Panc1 (cell line): Measurements from ENCODE around the gene KLF6. TPM values are rescaled to one million over a fixed set of nuclear protein-coding genes. Genes with fewer than 3 reads are reported as not detected.

Source experiments
- ATAC-seq: fragments of 200-7000 bp; cut with Tn5 transposase; 2 replicates; pipeline ENCODE4 v1.9.1; 2020; ENCODE audit warnings: mild to moderate bottlenecking, moderate library complexity
- BruUV-seq: library from RNA; stranded (reverse); fragments of 400-500 nt; replicated peaks from 2 replicates; lab custom pipeline; 2021; lab: Mats Ljungman, UMichigan
- CTCF ChIA-PET: fragments of 300-600 bp; sonication (Branson Sonifier 250); formaldehyde crosslinking; loops from one replicate; lab custom pipeline; 2022; ENCODE audit warnings: antibody characterized with exemption; lab: Charles Lee
- POLR2A ChIA-PET: fragments of 300-600 bp; sonication (Branson Sonifier 250); formaldehyde crosslinking; loops from one replicate; lab custom pipeline; 2022; ENCODE audit warnings: antibody characterized with exemption; lab: Charles Lee
- DNase-seq: peaks from one replicate; pipeline ENCODE4 v3.0.0-alpha.2; 2010; ENCODE audit warnings: low read depth, low spot score
- H3K27ac ChIP-seq: 2 replicates; pipeline ENCODE4 v1.5.1; 2011; ENCODE audit warnings: mild to moderate bottlenecking, low read length, inconsistent platforms
- H3K27me3 ChIP-seq: fragments of 200-500 bp; sonication (Bioruptor generic); 2 replicates; pipeline ENCODE4 v1.6.0; 2014; ENCODE audit warnings: low read length, inconsistent platforms; ENCODE audit not compliant: control insufficient read depth, insufficient read depth
- H3K36me3 ChIP-seq: fragments of 200-500 bp; sonication (Bioruptor generic); 2 replicates; pipeline ENCODE4 v1.5.1; 2014; ENCODE audit warnings: inconsistent platforms, mild to moderate bottlenecking, low read length, moderate library complexity; ENCODE audit not compliant: control insufficient read depth, insufficient read depth
- H3K4me1 ChIP-seq: 2 replicates; pipeline ENCODE4 v1.5.1; 2011; ENCODE audit warnings: inconsistent platforms, mild to moderate bottlenecking, low read length, moderate library complexity; ENCODE audit not compliant: control insufficient read depth, insufficient read depth
- H3K4me3 ChIP-seq, 2 experiments: 2 replicates each; pipeline ENCODE4 v1.5.1; 2011 to 2012; ENCODE audit warnings: low read depth in 2 of 2, low read length in 2 of 2, mild to moderate bottlenecking in 2 of 2, inconsistent platforms in 1 of 2, moderate library complexity in 1 of 2
- H3K9me3 ChIP-seq: fragments of 200-500 bp; sonication (Bioruptor generic); 2 replicates; pipeline ENCODE4 v1.5.1; 2014; ENCODE audit warnings: low read depth, mild to moderate bottlenecking, inconsistent platforms, low read length, moderate library complexity; ENCODE audit not compliant: control insufficient read depth, insufficient read depth
- CTCF ChIP-seq: fragments of 450-650 bp; IDR thresholded peaks from 2 replicates; pipeline ENCODE4 v1.5.1; 2017; ENCODE audit warnings: mild to moderate bottlenecking
- POLR2AphosphoS5 ChIP-seq: IDR thresholded peaks from 2 replicates; pipeline ENCODE4 v1.6.1; 2012; ENCODE audit warnings: mild to moderate bottlenecking, low read depth, low read length, moderate library complexity
- REST ChIP-seq, 2 experiments: IDR thresholded peaks; 2 replicates each; pipeline ENCODE4 v1.6.1; 2011 to 2012; ENCODE audit warnings: low read depth in 2 of 2, control low read depth in 1 of 2, low read length in 1 of 2, mild to moderate bottlenecking in 1 of 2, moderate library complexity in 1 of 2; ENCODE audit not compliant: insufficient read depth in 1 of 2
- in situ Hi-C: cut with HindIII; loops from 2 replicates; pipeline ENCODE4 v1.10.0; 2016; ENCODE audit warnings: low sequenced_read_pairs, low pct_unique_long_range_greater_than_20kb
- intact Hi-C: fragments of 100-400 bp; cut with micrococcal nuclease; formaldehyde crosslinking; loops from one replicate; pipeline ENCODE4 v1.10.0; 2022; ENCODE audit not compliant: unreplicated experiment
- total RNA-seq: library from RNA; stranded (reverse); gene quantifications from one replicate; pipeline ENCODE4 v1.2.1, GENCODE V29; 2021; ENCODE audit not compliant: unreplicated experiment

The KLF6 gene
- total RNA-seq, 1 experiment from 2014 or later, result 177 TPM

GRCh38 chr10:3829156-3830050, 44.4 kb upstream of the KLF6 start:
- intact Hi-C loops (no loop called here), in situ Hi-C loops (no loop called here)
- Histone ChIP-seq H3K27me3 (no peaks in the 10 kb centered on the region), H3K9me3 (no peaks in the 10 kb centered on the region), H3K4me3 (peak overlapping the region; percentile 10 to 29), H3K4me1 (peaks cover 73% of the 10 kb centered on the region), H3K36me3 (no peaks in the 10 kb centered on the region), H3K27ac (peak overlapping the region; percentile 99)
- ChIA-PET POLR2A (interaction anchor here (0.6 to 1.2 kb wide), 4 partner anchors 24 to 229 kb away, joined by 3 to 8 read pairs (median 4); no protein-coding TSS in a partner anchor), CTCF (interaction anchor here (0.7 kb wide), 1 partner anchor 302 kb away, joined by 3 read pairs; no protein-coding TSS in a partner anchor)
- no peak for TF ChIP-seq REST (IDR thresholded peaks at IDR 0.05; ENCODE audit: insufficient read depth in 1 of 2, low read depth in 2 of 2, low read length in 1 of 2)
- DNase-seq, result no peak
- BruUV-seq, result no TSS peak
- ATAC-seq, result no peak

GRCh38 chr10:3828404-3829155, 43.6 kb upstream of the KLF6 start:
- Histone ChIP-seq H3K4me3 (peak overlapping the region; percentile 29 to 35), H3K36me3 (no peaks in the 10 kb centered on the region), H3K27ac (peak overlapping the region; percentile 99), H3K4me1 (peaks cover 76% of the 10 kb centered on the region), H3K9me3 (no peaks in the 10 kb centered on the region), H3K27me3 (no peaks in the 10 kb centered on the region)
- no TSS peak for BruUV-seq
- DNase-seq, result no peak
- in situ Hi-C loops, result no loop called here
- TF ChIP-seq CTCF (no peak), REST (IDR thresholded peaks at IDR 0.05; ENCODE audit: insufficient read depth in 1 of 2, low read depth in 2 of 2, low read length in 1 of 2) (no peak), POLR2AphosphoS5 (no peak)
- ChIA-PET POLR2A (interaction anchor here (0.7 to 1.2 kb wide), 2 partner anchors 24 to 230 kb away, joined by 3 to 8 read pairs; no protein-coding TSS in a partner anchor), CTCF (interaction anchor here (0.7 kb wide), 1 partner anchor 302 kb away, joined by 3 read pairs; no protein-coding TSS in a partner anchor)
- intact Hi-C loops, result no loop called here
- ATAC-seq, result no peak
